ENCODE measurements around the gene ZNF451.

DNA sequence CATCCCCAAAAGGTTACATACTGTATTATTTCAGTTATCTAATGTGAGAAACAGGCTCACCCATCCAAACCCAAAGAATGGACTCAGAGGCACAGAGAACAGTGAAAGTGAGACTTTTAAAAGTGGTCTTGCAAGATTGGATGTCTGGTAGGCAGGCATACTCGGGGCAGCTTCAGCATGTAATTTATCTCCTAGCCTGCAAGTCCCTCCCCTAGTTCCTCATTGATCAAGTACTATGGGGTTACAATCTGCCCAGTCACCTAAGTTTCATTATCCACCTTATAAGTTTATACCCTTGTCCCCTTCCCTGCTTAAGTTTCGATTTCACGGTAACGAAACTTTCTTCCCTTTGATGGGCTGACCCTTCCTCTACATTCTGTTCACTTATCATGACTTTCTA lies 20.8 kb upstream of the ZNF451 start:
- TF ChIP-seq, protein P1, sequence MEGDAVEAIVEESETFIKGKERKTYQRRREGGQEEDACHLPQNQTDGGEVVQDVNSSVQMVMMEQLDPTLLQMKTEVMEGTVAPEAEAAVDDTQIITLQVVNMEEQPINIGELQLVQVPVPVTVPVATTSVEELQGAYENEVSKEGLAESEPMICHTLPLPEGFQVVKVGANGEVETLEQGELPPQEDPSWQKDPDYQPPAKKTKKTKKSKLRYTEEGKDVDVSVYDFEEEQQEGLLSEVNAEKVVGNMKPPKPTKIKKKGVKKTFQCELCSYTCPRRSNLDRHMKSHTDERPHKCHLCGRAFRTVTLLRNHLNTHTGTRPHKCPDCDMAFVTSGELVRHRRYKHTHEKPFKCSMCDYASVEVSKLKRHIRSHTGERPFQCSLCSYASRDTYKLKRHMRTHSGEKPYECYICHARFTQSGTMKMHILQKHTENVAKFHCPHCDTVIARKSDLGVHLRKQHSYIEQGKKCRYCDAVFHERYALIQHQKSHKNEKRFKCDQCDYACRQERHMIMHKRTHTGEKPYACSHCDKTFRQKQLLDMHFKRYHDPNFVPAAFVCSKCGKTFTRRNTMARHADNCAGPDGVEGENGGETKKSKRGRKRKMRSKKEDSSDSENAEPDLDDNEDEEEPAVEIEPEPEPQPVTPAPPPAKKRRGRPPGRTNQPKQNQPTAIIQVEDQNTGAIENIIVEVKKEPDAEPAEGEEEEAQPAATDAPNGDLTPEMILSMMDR (conservative IDR thresholded peaks at IDR 0.05; ENCODE audit: low read length) = no peak
- TF ChIP-seq EZH2phosphoT487 (IDR thresholded peaks at IDR 0.05; ENCODE audit: borderline replicate concordance) = no peak
